ENCODE results near the gene ST3GAL3. TPM values are rescaled to one million over a fixed set of nuclear protein-coding genes. Genes with fewer than 3 reads are reported as not detected.

ST3GAL3 gene
- total RNA-seq, 1 donor from 2014 or later, result 13.6 TPM

GRCh38 chr1:43873851-43874250 is 166.5 kb downstream of the ST3GAL3 start:
- Histone ChIP-seq H3K4me2 (no peak overlapping the region), H3F3A (ENCODE audit: low read depth) (no peaks in the 10 kb centered on the region), H3K9ac (no peak overlapping the region), H3K36me3 (no peaks in the 10 kb centered on the region), H3K4me1 (no peaks in the 10 kb centered on the region), H3K27ac (no peak overlapping the region), H3K9me3 (ENCODE audit: low read depth) (no peaks in the 10 kb centered on the region), H3K4me3 (no peak overlapping the region), H4K20me1 (ENCODE audit: low read depth) (no peaks in the 10 kb centered on the region), H2AFZ (replicated peaks) (no peak overlapping the region), H3K79me2 (ENCODE audit: low read depth) (no peaks in the 10 kb centered on the region), H3K27me3 (no peaks in the 10 kb centered on the region)
- no peaks in the 10 kb centered on the region for H3K4me1 Mint-ChIP-seq
- no peak for DNase-seq (ENCODE audit: low spot score)
- no peaks in the 10 kb centered on the region for H3K36me3 Mint-ChIP-seq
- no peak overlapping the region for H3K27ac Mint-ChIP-seq
- H3K9me3 Mint-ChIP-seq, result no peaks in the 10 kb centered on the region
- TF ChIP-seq EZH2phosphoT487 (IDR thresholded peaks at IDR 0.05) (no peak), CTCF (IDR thresholded peaks at IDR 0.05) (no peak), EZH2 (IDR thresholded peaks at IDR 0.05) (no peak)
- no peak overlapping the region for H3K4me3 Mint-ChIP-seq
- no peaks in the 10 kb centered on the region for H3K27me3 Mint-ChIP-seq (ENCODE audit: insufficient read depth, low read depth)

- Mint-ChIP-seq H3K27me3 (ENCODE audit: insufficient read depth, low read depth) (no peaks in the 10 kb centered on the region), H3K9me3 (no peaks in the 10 kb centered on the region), H3K27ac (no peak overlapping the region), H3K36me3 (no peaks in the 10 kb centered on the region), H3K4me1 (no peaks in the 10 kb centered on the region), H3K4me3 (no peak overlapping the region)
- Histone ChIP-seq H3K4me3 (no peak overlapping the region), H4K20me1 (ENCODE audit: low read depth) (no peaks in the 10 kb centered on the region), H3K79me2 (ENCODE audit: low read depth) (no peaks in the 10 kb centered on the region), H3K27ac (no peak overlapping the region), H3K9ac (no peak overlapping the region), H3K36me3 (no peaks in the 10 kb centered on the region), H3K4me2 (no peak overlapping the region), H3K9me3 (ENCODE audit: low read depth) (no peaks in the 10 kb centered on the region), H3F3A (ENCODE audit: low read depth) (no peaks in the 10 kb centered on the region), H3K4me1 (no peaks in the 10 kb centered on the region), H3K27me3 (no peaks in the 10 kb centered on the region), H2AFZ (replicated peaks) (no peak overlapping the region)
- TF ChIP-seq EZH2phosphoT487 (IDR thresholded peaks at IDR 0.05), result no peak
- DNase-seq (ENCODE audit: low spot score), result no peak
Observed at GRCh38 chr1:43874716-43875115, 167.4 kb downstream of the ST3GAL3 start.

- H3K36me3 Mint-ChIP-seq, result no peaks in the 10 kb centered on the region
- no peaks in the 10 kb centered on the region for H3K27me3 ChIP-seq
- H3K27me3 Mint-ChIP-seq (ENCODE audit: insufficient read depth, low read depth), result no peaks in the 10 kb centered on the region
- H4K20me1 ChIP-seq (ENCODE audit: low read depth), result no peaks in the 10 kb centered on the region
- no peak for DNase-seq (ENCODE audit: low spot score)
- H3K9ac ChIP-seq, result no peak overlapping the region
- no peaks in the 10 kb centered on the region for H3K9me3 ChIP-seq (ENCODE audit: low read depth)
- H2AFZ ChIP-seq (replicated peaks), result no peak overlapping the region
- H3K9me3 Mint-ChIP-seq, result no peaks in the 10 kb centered on the region
- no peak overlapping the region for H3K27ac Mint-ChIP-seq
- no peaks in the 10 kb centered on the region for H3K4me1 Mint-ChIP-seq
- H3K27ac ChIP-seq, result no peak overlapping the region
- H3K79me2 ChIP-seq (ENCODE audit: low read depth), result no peaks in the 10 kb centered on the region
- H3F3A ChIP-seq (ENCODE audit: low read depth), result no peaks in the 10 kb centered on the region
- no peak overlapping the region for H3K4me3 ChIP-seq
- no peak overlapping the region for H3K4me2 ChIP-seq
- TF ChIP-seq CTCF (IDR thresholded peaks at IDR 0.05), result no peak
- TF ChIP-seq EZH2 (IDR thresholded peaks at IDR 0.05), result no peak
- H3K4me3 Mint-ChIP-seq, result no peak overlapping the region
- no peaks in the 10 kb centered on the region for H3K4me1 ChIP-seq
- H3K36me3 ChIP-seq, result no peaks in the 10 kb centered on the region
Observed at GRCh38 chr1:43875331-43875730, 168.0 kb downstream of the ST3GAL3 start.

GRCh38 chr1:43877101-43877500 is 169.8 kb downstream of the ST3GAL3 start:
- H2AFZ ChIP-seq (replicated peaks), result no peak overlapping the region
- H3K4me3 Mint-ChIP-seq, result no peak overlapping the region
- no peaks in the 10 kb centered on the region for H3K4me1 ChIP-seq
- no peak overlapping the region for H3K27ac ChIP-seq
- no peak overlapping the region for H3K4me3 ChIP-seq
- no peaks in the 10 kb centered on the region for H3K9me3 ChIP-seq (ENCODE audit: low read depth)
- no peaks in the 10 kb centered on the region for H3K79me2 ChIP-seq (ENCODE audit: low read depth)
- H3K27me3 Mint-ChIP-seq (ENCODE audit: insufficient read depth, low read depth), result no peaks in the 10 kb centered on the region
- H4K20me1 ChIP-seq (ENCODE audit: low read depth), result no peaks in the 10 kb centered on the region
- H3K9ac ChIP-seq, result no peak overlapping the region
- no peaks in the 10 kb centered on the region for H3K36me3 Mint-ChIP-seq
- no peak overlapping the region for H3K4me2 ChIP-seq
- H3F3A ChIP-seq (ENCODE audit: low read depth), result no peaks in the 10 kb centered on the region
- no peak for DNase-seq (ENCODE audit: low spot score)
- no peak overlapping the region for H3K27ac Mint-ChIP-seq
- H3K9me3 Mint-ChIP-seq, result no peaks in the 10 kb centered on the region
- TF ChIP-seq EZH2phosphoT487 (IDR thresholded peaks at IDR 0.05), result no peak
- no peaks in the 10 kb centered on the region for H3K27me3 ChIP-seq
- H3K4me1 Mint-ChIP-seq, result no peaks in the 10 kb centered on the region
- H3K36me3 ChIP-seq, result no peaks in the 10 kb centered on the region
